Measurements from ENCODE around the gene VSIR.

VSIR gene

DNA sequence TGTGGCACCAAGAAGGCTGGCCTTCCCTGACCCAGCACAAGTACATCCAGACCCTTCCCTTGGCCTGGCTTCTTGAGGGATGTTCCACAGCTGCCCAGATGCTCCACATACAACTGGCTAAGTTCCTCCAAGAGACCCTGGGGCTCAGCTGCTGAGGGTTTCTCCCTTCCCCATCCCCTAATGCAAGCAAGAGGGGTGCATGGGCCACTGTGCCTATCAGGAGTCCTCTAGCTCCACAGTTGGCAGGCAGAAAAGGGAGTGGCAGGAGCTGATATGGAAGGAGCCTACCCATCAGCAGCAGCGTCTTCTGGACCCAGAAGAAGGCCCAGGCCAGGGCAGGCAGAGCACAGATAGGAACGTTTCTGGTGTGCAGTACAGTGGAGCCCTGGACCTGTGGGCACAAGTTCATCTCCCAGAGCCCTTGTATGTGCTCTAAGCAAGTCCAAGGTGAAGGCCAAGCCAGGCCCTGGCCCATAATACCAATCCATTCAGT is 26.2 kb downstream of the VSIR start:
- DNase-seq (ENCODE audit: low read depth, low spot score) = no peak

GRCh38 chr10:71746344-71747037 is 26.8 kb downstream of the VSIR start:
- DNase-seq (ENCODE audit: low read depth, low spot score) = no peak

DNA sequence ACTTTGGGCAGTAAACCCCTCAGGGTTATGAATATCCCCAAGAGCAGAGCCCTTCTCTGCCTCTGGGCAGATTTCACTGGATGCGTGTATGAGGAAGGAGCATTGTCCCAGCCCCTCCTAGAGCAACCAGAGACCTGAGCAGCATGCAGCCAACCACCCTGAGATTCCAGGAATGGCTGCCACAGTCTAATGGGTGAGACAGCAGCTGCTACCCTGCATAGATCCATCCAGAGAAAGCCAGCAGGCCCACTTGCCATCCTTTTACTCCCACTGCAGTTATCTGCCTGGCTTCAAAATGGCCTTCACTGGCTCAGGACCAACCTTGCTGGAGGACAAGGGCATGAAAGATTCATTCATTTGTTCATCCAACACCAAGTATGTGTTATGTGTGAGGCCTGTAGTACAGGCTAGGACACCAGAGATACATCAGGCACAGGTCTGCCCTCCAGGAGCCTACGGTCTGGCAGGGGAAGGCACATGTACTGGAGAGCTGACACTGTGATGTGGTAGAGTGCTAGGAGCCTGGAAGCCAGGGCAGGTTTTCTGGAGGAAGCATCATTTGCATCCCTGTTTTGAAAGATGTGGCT is 27.6 kb downstream of the VSIR start:
- no peak for DNase-seq (ENCODE audit: low read depth, low spot score)

- DNase-seq (ENCODE audit: low read depth, low spot score) = no peak
Observed at GRCh38 chr10:71744897-71745663, 28.2 kb downstream of the VSIR start.

DNA sequence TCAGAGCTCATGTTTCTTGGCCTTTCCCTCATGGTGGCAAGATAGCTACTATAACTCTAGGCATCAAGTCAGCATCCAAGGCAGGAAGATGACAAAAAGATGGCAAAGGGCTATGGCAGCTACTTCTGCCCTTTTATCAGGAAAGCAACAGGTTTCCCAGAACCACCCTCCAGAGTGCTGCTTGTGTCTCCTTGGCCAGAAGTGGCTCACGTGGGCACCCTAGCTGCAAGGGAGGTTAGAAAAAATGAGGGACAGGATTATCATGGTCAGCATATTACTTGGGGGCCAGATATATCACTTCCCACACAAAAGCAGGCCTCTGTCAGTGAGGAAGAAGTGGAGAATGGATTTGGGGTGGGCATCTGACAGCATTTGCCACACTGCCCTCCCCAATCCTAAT is 29.5 kb downstream of the VSIR start:
- DNase-seq (ENCODE audit: low read depth, low spot score) = no peak

GRCh38 chr10:71743089-71743838 is 30.1 kb downstream of the VSIR start:
- no peak for DNase-seq (ENCODE audit: low read depth, low spot score)

DNA sequence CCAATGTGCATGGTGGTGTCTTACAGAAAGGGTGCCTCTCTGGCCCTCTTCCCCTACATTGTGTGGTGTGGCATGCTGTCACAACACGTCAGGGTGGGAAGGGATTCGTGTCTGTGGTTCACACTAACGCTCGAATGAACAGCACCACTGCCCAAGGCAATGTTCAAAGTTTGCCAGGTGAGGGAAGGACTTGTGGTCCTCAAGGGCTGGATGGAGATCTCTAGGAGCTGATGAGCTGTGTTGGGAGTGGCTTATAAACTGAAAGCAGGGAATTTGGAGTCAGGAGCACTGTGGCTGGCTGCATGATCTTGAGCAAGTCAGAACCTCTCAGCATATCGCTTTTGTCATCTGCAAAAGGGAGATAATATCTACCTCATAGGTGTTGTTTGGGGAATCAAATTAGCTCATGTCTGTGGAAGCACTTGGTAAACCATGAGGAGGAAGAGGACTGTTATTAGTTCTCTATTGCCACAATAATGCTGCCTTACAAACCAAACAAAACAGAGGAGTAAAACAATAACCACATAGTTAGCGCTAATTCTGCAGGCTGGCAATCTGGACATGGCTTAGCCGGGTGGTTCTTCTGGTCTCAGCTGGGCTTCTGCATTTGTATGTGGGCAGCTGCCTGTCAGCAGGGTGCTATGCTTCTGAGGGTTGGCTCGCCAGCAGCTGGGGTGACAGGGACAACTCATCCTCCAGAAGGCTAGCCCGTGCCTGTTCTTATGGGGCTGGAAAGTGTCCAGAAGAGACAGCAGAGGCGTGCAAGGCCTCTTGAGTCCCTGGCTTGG is 30.8 kb downstream of the VSIR start:
- DNase-seq (ENCODE audit: low read depth, low spot score) = no peak

GRCh38 chr10:71741671-71742070 is 31.6 kb downstream of the VSIR start:
- DNase-seq (ENCODE audit: low read depth, low spot score) = no peak

GRCh38 chr10:71741029-71741428 is 32.3 kb downstream of the VSIR start:
- DNase-seq (ENCODE audit: low read depth, low spot score) = no peak

GRCh38 chr10:71740069-71740653 is 33.2 kb downstream of the VSIR start:
- no peak for DNase-seq (ENCODE audit: low read depth, low spot score)

- DNase-seq (ENCODE audit: low read depth, low spot score) = no peak
Observed at GRCh38 chr10:71739358-71739900, 33.9 kb downstream of the VSIR start.

DNA sequence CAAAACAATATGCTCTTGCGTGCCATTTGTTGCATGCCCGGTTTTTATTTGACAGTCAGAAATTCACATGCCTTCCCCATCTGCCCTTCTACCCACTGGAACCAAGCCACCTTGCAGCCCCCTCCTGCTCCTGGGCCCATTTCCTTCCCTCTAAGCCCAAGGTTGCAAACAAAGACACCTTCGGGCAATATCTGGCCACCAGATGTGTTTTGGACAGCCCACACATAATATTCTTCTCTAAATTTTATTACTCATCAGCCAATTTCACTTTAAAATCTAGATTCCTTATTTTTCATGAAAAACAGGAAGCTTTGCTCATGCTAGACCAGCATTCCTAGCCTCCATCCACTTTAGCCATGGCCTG is 35.5 kb downstream of the VSIR start:
- no peak for DNase-seq (ENCODE audit: low read depth, low spot score)

- no peak for DNase-seq (ENCODE audit: low read depth, low spot score)
Observed at GRCh38 chr10:71737001-71737833, 36.1 kb downstream of the VSIR start.

DNA sequence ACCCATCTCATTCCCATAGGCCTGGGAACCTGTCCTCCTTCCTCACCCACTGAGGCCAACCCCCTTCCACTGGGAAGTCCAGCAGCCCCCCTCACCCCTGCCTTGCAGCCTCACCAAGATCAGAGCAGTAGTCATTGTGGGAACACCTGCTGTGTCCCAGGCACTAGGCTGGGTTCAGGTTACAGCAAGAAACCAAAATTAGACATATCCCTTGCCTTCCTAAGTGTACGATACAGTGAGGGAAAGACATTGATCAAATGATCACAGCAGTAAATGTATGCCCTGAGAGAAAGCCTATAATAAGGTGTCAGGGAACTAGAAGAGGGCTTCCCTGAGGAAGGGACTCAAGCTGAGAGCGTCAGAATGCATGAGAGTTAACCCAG is 36.8 kb downstream of the VSIR start:
- DNase-seq (ENCODE audit: low read depth, low spot score) = no peak

- no peak for DNase-seq (ENCODE audit: low read depth, low spot score)
Observed at GRCh38 chr10:71735709-71736569, 37.4 kb downstream of the VSIR start.

- no peak for DNase-seq (ENCODE audit: low read depth, low spot score)
Observed at GRCh38 chr10:71734797-71735196, 38.5 kb downstream of the VSIR start.

DNA sequence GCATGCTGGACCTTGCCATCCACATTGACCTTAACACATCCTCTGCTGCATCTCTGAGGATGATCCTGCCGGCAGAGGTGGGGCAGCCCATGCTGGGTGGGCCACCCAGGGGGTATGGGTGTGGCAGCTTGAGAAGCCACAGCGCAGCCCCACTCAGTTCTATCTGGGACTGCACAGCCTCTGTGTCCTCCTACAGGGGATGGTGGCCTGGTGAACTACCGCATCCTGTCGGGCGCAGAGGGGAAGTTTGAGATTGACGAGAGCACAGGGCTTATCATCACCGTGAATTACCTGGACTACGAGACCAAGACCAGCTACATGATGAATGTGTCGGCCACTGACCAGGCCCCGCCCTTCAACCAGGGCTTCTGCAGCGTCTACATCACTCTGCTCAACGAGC is 41.5 kb downstream of the VSIR start:
- no peak for DNase-seq (ENCODE audit: low read depth, low spot score)

- no peak for DNase-seq (ENCODE audit: low read depth, low spot score)
Observed at GRCh38 chr10:71729161-71729636, 44.1 kb downstream of the VSIR start.

Measured in smooth muscle cell of the brain vasculature (primary cell).